ENCODE measurements around the gene MDM1.

GRCh38 chr12:68378872-68379606 lies 46.9 kb upstream of the MDM1 start:
- TF ChIP-seq, protein P1, sequence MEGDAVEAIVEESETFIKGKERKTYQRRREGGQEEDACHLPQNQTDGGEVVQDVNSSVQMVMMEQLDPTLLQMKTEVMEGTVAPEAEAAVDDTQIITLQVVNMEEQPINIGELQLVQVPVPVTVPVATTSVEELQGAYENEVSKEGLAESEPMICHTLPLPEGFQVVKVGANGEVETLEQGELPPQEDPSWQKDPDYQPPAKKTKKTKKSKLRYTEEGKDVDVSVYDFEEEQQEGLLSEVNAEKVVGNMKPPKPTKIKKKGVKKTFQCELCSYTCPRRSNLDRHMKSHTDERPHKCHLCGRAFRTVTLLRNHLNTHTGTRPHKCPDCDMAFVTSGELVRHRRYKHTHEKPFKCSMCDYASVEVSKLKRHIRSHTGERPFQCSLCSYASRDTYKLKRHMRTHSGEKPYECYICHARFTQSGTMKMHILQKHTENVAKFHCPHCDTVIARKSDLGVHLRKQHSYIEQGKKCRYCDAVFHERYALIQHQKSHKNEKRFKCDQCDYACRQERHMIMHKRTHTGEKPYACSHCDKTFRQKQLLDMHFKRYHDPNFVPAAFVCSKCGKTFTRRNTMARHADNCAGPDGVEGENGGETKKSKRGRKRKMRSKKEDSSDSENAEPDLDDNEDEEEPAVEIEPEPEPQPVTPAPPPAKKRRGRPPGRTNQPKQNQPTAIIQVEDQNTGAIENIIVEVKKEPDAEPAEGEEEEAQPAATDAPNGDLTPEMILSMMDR (optimal IDR thresholded peaks at IDR 0.05 in 1 of 3, IDR thresholded peaks at IDR 0.05 in 1 of 3, conservative IDR thresholded peaks at IDR 0.05 in 1 of 3; ENCODE audit: extremely low read depth in 1 of 3, insufficient read depth in 2 of 3, low read length in 3 of 3) = no peak
- no peak for TF ChIP-seq EZH2 (IDR thresholded peaks at IDR 0.05; ENCODE audit: low read length)
